K562 (cell line): Measurements from ENCODE around the gene SCMH1. TPM values are rescaled to one million over a fixed set of nuclear protein-coding genes. Genes with fewer than 3 reads are reported as not detected.

Experiments used
- ATAC-seq: fragments of 200-7000 bp; cut with Tn5 transposase; 3 replicates; pipeline ENCODE4 v1.9.1; 2020; ENCODE audit warnings: moderate library complexity
- BruUV-seq: library from RNA; stranded (reverse); fragments of 400-500 nt; replicated peaks from 2 replicates; lab custom pipeline; 2021; lab: Mats Ljungman, UMichigan
- CTCF ChIA-PET: fragments of 300-600 bp; formaldehyde crosslinking; extraction: SDS; loops from one replicate; lab custom pipeline; 2021; ENCODE audit warnings: low intra/inter-chr PET ratio; lab: Yijun Ruan, JAX
- POLR2A ChIA-PET: fragments of 300-600, 350-650 bp; sonication (Branson Sonifier 250); formaldehyde crosslinking; extraction: SDS; loops from one replicate; lab custom pipeline; 2021; ENCODE audit warnings: antibody characterized with exemption, inconsistent platforms; lab: Yijun Ruan, JAX
- DNase-seq, 4 experiments: peaks; one replicate each; pipeline versions ENCODE4 v3.0.0 to v3.0.0-alpha.2; 2011 to 2018; ENCODE audit warnings: low spot score in 3 of 4, mixed read lengths in 3 of 4; ENCODE audit errors: extremely low read depth in 1 of 4
- FAIRE-seq: peaks from 2 replicates; lab custom pipeline; 2011; peaks lifted over from hg19 to GRCh38; lab: Jason Lieb, UNC
- H2AFZ ChIP-seq: 2 replicates; pipeline ENCODE4 v1.6.0; 2011; ENCODE audit warnings: low read depth, low read length, control low read depth, inconsistent platforms
- H3K27ac ChIP-seq: fragments of 200-600 bp; 3 replicates; pipeline ENCODE4 v1.8.0; 2011; ENCODE audit warnings: low read depth, mild to moderate bottlenecking, control low read depth, inconsistent platforms, low read length, moderate library complexity, mixed read lengths; ENCODE audit errors: extremely low read depth
- H3K27me3 ChIP-seq, 2 experiments: fragments of 300-600 bp in 1 of 2; 2 replicates in 1 of 2; 3 replicates in 1 of 2; pipeline versions ENCODE4 v1.6.0 to v1.8.0; 2011; ENCODE audit warnings: inconsistent platforms in 2 of 2, low read length in 2 of 2, mild to moderate bottlenecking in 1 of 2, mixed read lengths in 1 of 2, moderate library complexity in 1 of 2; ENCODE audit not compliant: control insufficient read depth in 2 of 2, insufficient read depth in 2 of 2
- H3K36me3 ChIP-seq: fragments of 300-600 bp; 3 replicates; pipeline ENCODE4 v1.8.0; 2011; ENCODE audit warnings: mild to moderate bottlenecking, low read length, inconsistent platforms; ENCODE audit not compliant: control insufficient read depth, insufficient read depth
- H3K4me1 ChIP-seq, 2 experiments: fragments of 200-600 bp in 1 of 2; replicated peaks in 1 of 2; 2 replicates in 1 of 2; 3 replicates in 1 of 2; pipeline versions ENCODE4 v1.5.1 to v1.8.0; 2011; ENCODE audit warnings: inconsistent platforms in 2 of 2, low read length in 2 of 2, mild to moderate bottlenecking in 1 of 2, mixed read lengths in 1 of 2, moderate library complexity in 1 of 2; ENCODE audit not compliant: control insufficient read depth in 2 of 2, insufficient read depth in 2 of 2
- H3K4me2 ChIP-seq: 2 replicates; pipeline ENCODE4 v1.6.1; 2011; ENCODE audit warnings: low read length, control low read depth, inconsistent platforms, mixed read lengths; ENCODE audit not compliant: insufficient read depth
- H3K4me3 ChIP-seq: fragments of 200-600 bp; sonication (generic), shearing (Covaris generic); 2 replicates; pipeline ENCODE4 v1.5.1; 2016; ENCODE audit warnings: control low read depth, inconsistent platforms
- H3K79me2 ChIP-seq: fragments of 200-600 bp; 3 replicates; pipeline ENCODE4 v1.8.0; 2011; ENCODE audit warnings: low read length, inconsistent platforms; ENCODE audit not compliant: control insufficient read depth, insufficient read depth
- H3K9ac ChIP-seq, 2 experiments: 2 replicates each; pipeline versions ENCODE4 v1.6.0 to v1.6.1; 2011; ENCODE audit warnings: low read depth in 2 of 2, low read length in 2 of 2, control low read depth in 1 of 2, inconsistent platforms in 1 of 2, mild to moderate bottlenecking in 1 of 2, mixed read lengths in 1 of 2; ENCODE audit not compliant: insufficient read depth in 1 of 2
- H3K9me1 ChIP-seq: one replicate; pipeline ENCODE4 v1.6.0; 2011; ENCODE audit warnings: inconsistent platforms, mild to moderate bottlenecking, low read length, moderate library complexity; ENCODE audit not compliant: control insufficient read depth, insufficient read depth
- H3K9me3 ChIP-seq: replicated peaks from 2 replicates; pipeline ENCODE4 v1.5.1; 2011; ENCODE audit warnings: low read depth, low read length, inconsistent platforms; ENCODE audit not compliant: control insufficient read depth, insufficient read depth
- H4K20me1 ChIP-seq: replicated peaks from 2 replicates; pipeline ENCODE4 v1.6.1; 2011; ENCODE audit warnings: low read length, inconsistent platforms, mixed read lengths; ENCODE audit not compliant: control insufficient read depth, insufficient read depth
- ARNT ChIP-seq, 2 experiments: fragments of 450-650 bp; IDR thresholded peaks; 2 replicates each; pipeline ENCODE4 v1.6.1; 2016; ENCODE audit warnings: mild to moderate bottlenecking in 1 of 2
- BRF1 ChIP-seq: IDR thresholded peaks from 3 replicates; pipeline ENCODE4 v1.6.1; 2011; ENCODE audit warnings: borderline replicate concordance, mild to moderate bottlenecking; ENCODE audit not compliant: insufficient read length; ENCODE audit errors: extremely low read depth
- CAMTA2 ChIP-seq: fragments of 250-450 bp; sonication (Bioruptor Pico); conservative IDR thresholded peaks from 2 replicates; pipeline ENCODE4 v1.5.1; 2022
- MAFG ChIP-seq: fragments of 450-650 bp; conservative IDR thresholded peaks from 2 replicates; pipeline ENCODE4 v1.6.1; 2016; ENCODE audit warnings: missing genetic modification characterization, missing compliant biosample characterization
- MYNN ChIP-seq, 2 experiments: sonication (generic); formaldehyde crosslinking in 1 of 2; IDR thresholded peaks; 2 replicates each; pipeline versions ENCODE4 v1.5.0 to v1.6.1; 2016 to 2020; ENCODE audit warnings: antibody characterized with exemption in 1 of 2, missing genetic modification reagents in 1 of 2
- PCBP2 ChIP-seq: fragments of 200-400 bp; formaldehyde crosslinking; IDR thresholded peaks from 2 replicates; pipeline ENCODE4 v1.6.1; 2018; ENCODE audit warnings: low read length, low read depth, mild to moderate bottlenecking, moderate library complexity; ENCODE audit not compliant: poor library complexity, severe bottlenecking
- RBM17 ChIP-seq: fragments of 200-400 bp; formaldehyde crosslinking; IDR thresholded peaks from 2 replicates; pipeline ENCODE4 v1.6.1; 2017; ENCODE audit warnings: low read depth, mild to moderate bottlenecking, low read length, borderline replicate concordance
- TAF1 ChIP-seq: IDR thresholded peaks from 2 replicates; pipeline ENCODE4 v1.6.1; 2011; ENCODE audit warnings: mild to moderate bottlenecking, low read length, moderate library complexity; ENCODE audit not compliant: insufficient read depth, control insufficient read depth, severe bottlenecking; ENCODE audit errors: extremely low read depth
- ZBTB5 ChIP-seq: fragments of 450-650 bp; IDR thresholded peaks from 2 replicates; pipeline ENCODE4 v1.6.1; 2017; ENCODE audit warnings: antibody characterized with exemption
- ZBTB7A ChIP-seq: IDR thresholded peaks from 2 replicates; pipeline ENCODE4 v1.6.1; 2011; ENCODE audit warnings: low read depth, mild to moderate bottlenecking, low read length, moderate library complexity, borderline replicate concordance; ENCODE audit not compliant: control insufficient read depth
- ZNF23 ChIP-seq: fragments of 250-450 bp; sonication (Bioruptor Pico); IDR thresholded peaks from 2 replicates; pipeline ENCODE4 v1.4.0; 2020; ENCODE audit warnings: mild to moderate bottlenecking
- ZNF644 ChIP-seq: fragments of 200-800 bp; sonication (Bioruptor generic); IDR thresholded peaks from 2 replicates; pipeline ENCODE4 v1.6.1; 2016; ENCODE audit warnings: low read depth, missing genetic modification characterization, missing compliant biosample characterization
- WGBS: fragments of 100-300 bp; shearing (Covaris generic); methylation state at CpG from one replicate; pipeline ENCODE4 v1.1.6; 2016; ENCODE audit warnings: low coverage, mixed read lengths; ENCODE audit not compliant: insufficient coverage; ENCODE audit errors: missing lambda C conversion rate; 5-methylcytosine and 5-hydroxymethylcytosine counted together
- in situ Hi-C: fragments of 300-500 bp; cut with MboI; formaldehyde crosslinking; loops from 4 replicates; pipeline ENCODE4 v1.15.0; 2018; ENCODE audit warnings: inconsistent platforms, mixed read lengths
- intact Hi-C: fragments of 100-400 bp; cut with micrococcal nuclease; formaldehyde crosslinking; loops from 2 replicates; pipeline ENCODE4 v1.14.2; 2022
- polyA plus RNA-seq, 8 experiments: library from polyadenylated mRNA; depleted of rRNA in 4 of 8; stranded (reverse) in 5 of 8; unstranded in 3 of 8; fragments of >200 nt; fragmentation: Nextera tagmentation in 2 of 8; fragmentation: Illumina TruSeq in 1 of 8; extraction: Ambion mirVana in 2 of 8; extraction: Trizol in 1 of 8; gene quantifications; 2 replicates each; pipeline versions ENCODE4 v1.2.1 to v1.2.3, GENCODE V29; 2011 to 2014; ENCODE audit warnings: inconsistent platforms in 1 of 8, missing spikeins in 1 of 8
- total RNA-seq, 7 experiments: library from RNA; depleted of rRNA in 6 of 7; stranded (reverse); fragments of >200 nt in 6 of 7; fragmentation: Illumina TruSeq in 2 of 7; extraction: Trizol in 2 of 7; gene quantifications; 2 replicates each; pipeline versions ENCODE4 v1.2.1 to v1.2.3, GENCODE V29; 2011 to 2021; ENCODE audit warnings: low replicate concordance in 1 of 7
- TF ChIP-seq, protein P1 (sequence below): fragments of 450-650 bp; formaldehyde crosslinking; IDR thresholded peaks from 2 replicates; pipeline ENCODE4 v1.4.0; 2020; ENCODE audit warnings: mild to moderate bottlenecking, moderate library complexity

SCMH1 gene
- total and polyA plus RNA-seq, 9 of the 15 experiments (the other 6 are each of a cell fraction or from before 2014, with no cell fraction given), result 8.5 to 37.0 (median 26.8) TPM

DNA sequence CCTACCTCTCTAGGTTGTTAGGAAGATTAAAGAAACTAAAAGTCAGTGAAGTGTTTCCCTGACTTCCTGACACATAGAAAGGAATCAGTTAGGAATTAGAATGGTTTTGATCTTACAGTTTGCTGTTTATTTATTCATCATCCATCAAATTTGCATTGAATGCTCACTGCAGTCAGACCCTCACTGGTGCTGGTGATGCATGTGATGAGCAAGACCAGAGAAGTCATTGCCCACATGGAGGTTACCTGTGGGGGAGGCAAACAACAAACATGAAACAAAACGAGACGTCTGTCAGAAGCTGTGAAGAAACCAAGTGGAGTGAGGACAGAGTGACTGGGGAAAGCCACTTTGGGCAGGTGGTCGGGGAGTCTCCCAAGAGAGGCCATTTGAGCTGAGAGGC lies 256.2 kb downstream of the SCMH1 start:
- in situ Hi-C loops (no loop called here), intact Hi-C loops (no loop called here)
- BruUV-seq, result no TSS peak
- H3K9ac ChIP-seq, result no peak overlapping the region
- no peak overlapping the region for H2AFZ ChIP-seq
- H3K4me3 ChIP-seq, result no peak overlapping the region
- ATAC-seq (no peak), FAIRE-seq (no peak), DNase-seq (no peak)
- peaks cover 4% of the 10 kb centered on the region for H3K9me1 ChIP-seq
- H4K20me1 ChIP-seq, result peaks cover 8% of the 10 kb centered on the region
- 92% methylated on average over 3 of the region's 3 CpGs for WGBS
- H3K4me2 ChIP-seq, result no peak overlapping the region
- ChIA-PET CTCF (no interaction called here), POLR2A (interaction anchor here (1.6 to 3.9 kb wide), 2 partner anchors 10 to 17 kb away, joined by 7 to 24 read pairs; no protein-coding TSS in a partner anchor)
- H3K4me1 ChIP-seq, result peaks cover 13 to 14% of the 10 kb centered on the region in 2 experiments; a peak in 4 of 5 replicates
- peaks cover 100% of the 10 kb centered on the region for H3K36me3 ChIP-seq
- H3K9me3 ChIP-seq, result no peaks in the 10 kb centered on the region
- H3K27ac ChIP-seq, result no peak overlapping the region
- TF ChIP-seq ZBTB7A (no peak), MAFG (tag) (no peak), MYNN (IDR thresholded peaks at IDR 0.05) (no peak), MYNN (CRISPR knock-in tag; IDR thresholded peaks at IDR 0.05) (no peak), RBM17 (no peak), BRF1 (no peak)
- H3K27me3 ChIP-seq, result no peaks in the 10 kb centered on the region
- H3K79me2 ChIP-seq, result peaks cover 45% of the 10 kb centered on the region

DNA sequence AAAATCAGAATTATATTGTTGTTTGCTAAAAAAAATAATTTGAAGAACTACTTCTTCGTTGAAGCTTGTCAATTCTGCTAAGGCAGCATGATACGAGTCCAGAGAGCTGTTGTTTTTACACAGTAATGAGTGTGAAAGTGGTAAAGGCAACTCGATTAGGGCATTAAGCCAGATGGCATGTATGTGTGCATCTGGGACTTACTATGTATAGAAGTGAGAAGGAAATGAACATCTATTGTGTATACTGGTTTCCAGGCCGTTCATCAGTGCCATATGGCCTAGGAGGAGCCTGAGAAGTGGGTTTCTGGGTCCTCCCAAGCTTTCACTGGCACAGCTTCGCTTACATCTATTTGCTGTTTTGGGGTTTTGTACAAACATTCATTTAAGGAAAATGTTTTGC lies 256.9 kb downstream of the SCMH1 start:
- Histone ChIP-seq H3K9me3 (no peaks in the 10 kb centered on the region), H3K4me3 (no peak overlapping the region), H2AFZ (no peak overlapping the region), H3K4me1 (peaks cover 17 to 19% of the 10 kb centered on the region in 2 experiments), H3K9me1 (peaks cover 4% of the 10 kb centered on the region), H3K36me3 (peaks cover 93% of the 10 kb centered on the region), H3K9ac (no peak overlapping the region), H3K4me2 (no peak overlapping the region), H3K27ac (no peak overlapping the region), H3K79me2 (peaks cover 52% of the 10 kb centered on the region), H3K27me3 (no peaks in the 10 kb centered on the region), H4K20me1 (peaks cover 11% of the 10 kb centered on the region)
- DNase-seq (no peak), FAIRE-seq (no peak), ATAC-seq (no peak)
- 93% methylated on average over 5 of the region's 5 CpGs for WGBS
- CTCF ChIA-PET, result no interaction called here
- in situ Hi-C loops, result no loop called here
- BruUV-seq, result no TSS peak
- intact Hi-C loops, result no loop called here
- POLR2A ChIA-PET, result interaction anchor here (1.1 to 3.9 kb wide), 2 partner anchors 11 to 86 kb away, joined by 3 to 24 read pairs; no protein-coding TSS in a partner anchor
- no peak for TF ChIP-seq ZBTB5
- TF ChIP-seq TAF1, result no peak
- TF ChIP-seq CAMTA2 (CRISPR knock-in tag), result no peak
- TF ChIP-seq ARNT (IDR thresholded peaks at IDR 0.05), result no peak
- TF ChIP-seq PCBP2, result no peak
- TF ChIP-seq ZNF644 (tag), result no peak
- no peak for TF ChIP-seq ZNF23
- TF ChIP-seq, protein P1, sequence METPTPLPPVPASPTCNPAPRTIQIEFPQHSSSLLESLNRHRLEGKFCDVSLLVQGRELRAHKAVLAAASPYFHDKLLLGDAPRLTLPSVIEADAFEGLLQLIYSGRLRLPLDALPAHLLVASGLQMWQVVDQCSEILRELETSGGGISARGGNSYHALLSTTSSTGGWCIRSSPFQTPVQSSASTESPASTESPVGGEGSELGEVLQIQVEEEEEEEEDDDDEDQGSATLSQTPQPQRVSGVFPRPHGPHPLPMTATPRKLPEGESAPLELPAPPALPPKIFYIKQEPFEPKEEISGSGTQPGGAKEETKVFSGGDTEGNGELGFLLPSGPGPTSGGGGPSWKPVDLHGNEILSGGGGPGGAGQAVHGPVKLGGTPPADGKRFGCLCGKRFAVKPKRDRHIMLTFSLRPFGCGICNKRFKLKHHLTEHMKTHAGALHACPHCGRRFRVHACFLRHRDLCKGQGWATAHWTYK (CRISPR knock-in tag), result no peak
